GM12891 (cell line): ENCODE data around the gene ZGRF1.

Source experiments
- PAX5 ChIP-seq: IDR thresholded peaks from 2 replicates; pipeline ENCODE4 v1.6.1; 2011; ENCODE audit warnings: low read length, moderate library complexity, mild to moderate bottlenecking; ENCODE audit not compliant: insufficient read depth, severe bottlenecking
- POLR2A ChIP-seq: IDR thresholded peaks from 2 replicates; pipeline ENCODE4 v1.6.1; 2011; ENCODE audit warnings: low read depth, low read length, control low read depth
- POLR2AphosphoS5 ChIP-seq: IDR thresholded peaks from 2 replicates; pipeline ENCODE4 v1.6.1; 2011; ENCODE audit warnings: low read depth, low read length, control low read depth
- POU2F2 ChIP-seq: IDR thresholded peaks from 2 replicates; pipeline ENCODE4 v1.6.1; 2011; ENCODE audit warnings: low read depth, mild to moderate bottlenecking, control low read depth, low read length, moderate library complexity
- SPI1 ChIP-seq: IDR thresholded peaks from 2 replicates; pipeline ENCODE4 v1.6.1; 2011; ENCODE audit warnings: low read depth, low read length, control low read depth
- TAF1 ChIP-seq: IDR thresholded peaks from 2 replicates; pipeline ENCODE4 v1.6.1; 2011; ENCODE audit warnings: low read depth, low read length, control low read depth

GRCh38 chr4:112589206-112589605 lies 47.5 kb downstream of the ZGRF1 start:
- TF ChIP-seq POLR2A (no peak), SPI1 (no peak), POLR2AphosphoS5 (no peak), TAF1 (no peak), POU2F2 (no peak), PAX5 (no peak)
